Calu3 (cell line): ENCODE measurements around the gene REEP5. TPM values are rescaled to one million over a fixed set of nuclear protein-coding genes. Genes with fewer than 3 reads are reported as not detected.
"Not testable (repeated sequence)": the region's sequence is repeated elsewhere in the genome, so short reads cannot be mapped to it uniquely, and the experiment has no call there.

Source experiments
- BruUV-seq: library from RNA; stranded (reverse); fragments of 400-500 nt; replicated peaks from 2 replicates; lab custom pipeline; 2021; lab: Mats Ljungman, UMichigan
- CTCF ChIA-PET: fragments of 300-600 bp; sonication (Branson Sonifier 250); formaldehyde crosslinking; loops from one replicate; lab custom pipeline; 2022; ENCODE audit warnings: antibody characterized with exemption; lab: Charles Lee
- DNase-seq: peaks from one replicate; pipeline ENCODE4 v3.0.0; 2022
- H3K27ac Mint-ChIP-seq: one replicate; pipeline ENCODE4 v1.8.0; 2022; ENCODE audit warnings: mixed read lengths; ENCODE audit not compliant: unreplicated experiment
- H3K27me3 Mint-ChIP-seq: one replicate; pipeline ENCODE4 v1.8.0; 2022; ENCODE audit warnings: mixed read lengths; ENCODE audit not compliant: unreplicated experiment
- H3K36me3 Mint-ChIP-seq: one replicate; pipeline ENCODE4 v1.8.0; 2022; ENCODE audit warnings: mild to moderate bottlenecking, moderate library complexity, mixed read lengths; ENCODE audit not compliant: insufficient read depth, unreplicated experiment
- H3K4me1 Mint-ChIP-seq: one replicate; pipeline ENCODE4 v1.8.0; 2022; ENCODE audit warnings: mild to moderate bottlenecking, low read depth, mixed read lengths; ENCODE audit not compliant: unreplicated experiment
- H3K4me3 Mint-ChIP-seq: one replicate; pipeline ENCODE4 v1.8.0; 2022; ENCODE audit warnings: mild to moderate bottlenecking, low read depth, moderate library complexity, mixed read lengths; ENCODE audit not compliant: unreplicated experiment
- H3K9me3 Mint-ChIP-seq: one replicate; pipeline ENCODE4 v1.8.0; 2022; ENCODE audit warnings: low read depth, mixed read lengths; ENCODE audit not compliant: unreplicated experiment
- intact Hi-C: fragments of 100-400 bp; cut with micrococcal nuclease; formaldehyde crosslinking; loops from one replicate; pipeline ENCODE4 v1.10.0; 2022; ENCODE audit not compliant: unreplicated experiment
- total RNA-seq: library from RNA; stranded (reverse); gene quantifications from 2 replicates; pipeline ENCODE4 v1.2.3, GENCODE V29; 2022
- TF ChIP-seq, protein P1 (sequence below): fragments of 200-600 bp; IDR thresholded peaks from one replicate; pipeline ENCODE4 v1.8.0; 2022; ENCODE audit warnings: antibody characterized with exemption; ENCODE audit not compliant: unreplicated experiment

The REEP5 gene
- total RNA-seq, 1 experiment from 2014 or later, result 123 TPM

GRCh38 chr5:112960315-112960714, 38.3 kb upstream of the REEP5 start:
- Mint-ChIP-seq H3K27ac (peak overlapping the region; percentile 14), H3K4me1 (peaks cover 52% of the 10 kb centered on the region), H3K27me3 (no peaks in the 10 kb centered on the region), H3K9me3 (no peaks in the 10 kb centered on the region), H3K36me3 (no peaks in the 10 kb centered on the region), H3K4me3 (no peak overlapping the region)
- intact Hi-C loops, result loop anchor here (10.0 kb wide), 1 partner anchor 96 kb away; the partner anchor contains the start of gene SRP19
- no peak for DNase-seq
- BruUV-seq, result no TSS peak
- TF ChIP-seq, protein P1, sequence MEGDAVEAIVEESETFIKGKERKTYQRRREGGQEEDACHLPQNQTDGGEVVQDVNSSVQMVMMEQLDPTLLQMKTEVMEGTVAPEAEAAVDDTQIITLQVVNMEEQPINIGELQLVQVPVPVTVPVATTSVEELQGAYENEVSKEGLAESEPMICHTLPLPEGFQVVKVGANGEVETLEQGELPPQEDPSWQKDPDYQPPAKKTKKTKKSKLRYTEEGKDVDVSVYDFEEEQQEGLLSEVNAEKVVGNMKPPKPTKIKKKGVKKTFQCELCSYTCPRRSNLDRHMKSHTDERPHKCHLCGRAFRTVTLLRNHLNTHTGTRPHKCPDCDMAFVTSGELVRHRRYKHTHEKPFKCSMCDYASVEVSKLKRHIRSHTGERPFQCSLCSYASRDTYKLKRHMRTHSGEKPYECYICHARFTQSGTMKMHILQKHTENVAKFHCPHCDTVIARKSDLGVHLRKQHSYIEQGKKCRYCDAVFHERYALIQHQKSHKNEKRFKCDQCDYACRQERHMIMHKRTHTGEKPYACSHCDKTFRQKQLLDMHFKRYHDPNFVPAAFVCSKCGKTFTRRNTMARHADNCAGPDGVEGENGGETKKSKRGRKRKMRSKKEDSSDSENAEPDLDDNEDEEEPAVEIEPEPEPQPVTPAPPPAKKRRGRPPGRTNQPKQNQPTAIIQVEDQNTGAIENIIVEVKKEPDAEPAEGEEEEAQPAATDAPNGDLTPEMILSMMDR, result no peak
- CTCF ChIA-PET, result interaction anchor here (0.6 kb wide), 1 partner anchor 39 kb away, joined by 3 read pairs; the partner anchor contains the start of gene REEP5

DNA sequence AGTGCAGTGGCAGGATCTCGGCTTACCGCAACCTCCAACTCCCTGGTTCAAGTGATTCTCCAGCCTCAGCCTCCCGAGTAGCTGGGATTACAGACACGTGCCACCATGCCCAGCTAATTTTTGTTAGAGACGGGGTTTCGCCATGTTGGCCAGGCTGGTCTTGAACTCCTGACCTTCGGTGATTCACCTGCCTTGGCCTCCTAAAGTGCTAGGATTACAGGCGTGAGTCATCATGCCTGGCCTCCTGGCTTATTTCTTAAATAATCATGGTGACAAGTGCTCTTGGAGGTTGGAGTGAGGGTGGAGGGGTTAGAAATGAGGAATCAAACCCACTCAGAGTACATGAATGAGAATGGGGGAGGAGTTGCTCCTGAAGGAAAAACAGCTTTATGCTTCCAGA, 37.8 kb upstream of the REEP5 start:
- intact Hi-C loops, result loop anchor here (2.0 to 10.0 kb wide), 2 partner anchors 37 to 95 kb away; partner anchors contain the start of genes REEP5 and SRP19
- CTCF ChIA-PET, result interaction anchor here (0.6 to 0.7 kb wide), 2 partner anchors 19 to 38 kb away, joined by 3 to 4 read pairs; partner anchors contain the start of gene REEP5
- peaks cover 52% of the 10 kb centered on the region for H3K4me1 Mint-ChIP-seq
- H3K36me3 Mint-ChIP-seq, H3K4me3 Mint-ChIP-seq, H3K9me3 Mint-ChIP-seq, BruUV-seq, H3K27me3 Mint-ChIP-seq: not testable (repeated sequence)
- peak overlapping the region; percentile 14 for H3K27ac Mint-ChIP-seq
- peak; percentile 67 for DNase-seq

GRCh38 chr5:112958093-112959088, 36.4 kb upstream of the REEP5 start:
- intact Hi-C loops, result loop anchor here (2.0 kb wide), 1 partner anchor 36 kb away; the partner anchor contains the start of gene REEP5

GRCh38 chr5:112957036-112957808, 35.2 kb upstream of the REEP5 start:
- DNase-seq, result no peak
- Mint-ChIP-seq H3K9me3 (no peaks in the 10 kb centered on the region), H3K27ac (no peak overlapping the region), H3K4me3 (no peak overlapping the region), H3K4me1 (peaks cover 36% of the 10 kb centered on the region), H3K36me3 (no peaks in the 10 kb centered on the region), H3K27me3 (no peaks in the 10 kb centered on the region)
- TF ChIP-seq, protein P1, result no peak
- BruUV-seq, result no TSS peak
- intact Hi-C loops, result no loop called here
- CTCF ChIA-PET, result no interaction called here

More at GRCh38 chr5:112958093-112959088, 36.4 kb upstream of the REEP5 start:
- CTCF ChIA-PET, result interaction anchor here (1.0 to 1.1 kb wide), 2 partner anchors 18 to 36 kb away, joined by 4 to 5 read pairs; partner anchors contain the start of gene DCP2
- peaks cover 44% of the 10 kb centered on the region for H3K4me1 Mint-ChIP-seq
- H3K27ac Mint-ChIP-seq, result peak overlapping the region; percentile 34
- H3K36me3 Mint-ChIP-seq, result no peaks in the 10 kb centered on the region
- TF ChIP-seq, protein P1, result no peak
- BruUV-seq, result no TSS peak
- H3K9me3 Mint-ChIP-seq, result no peaks in the 10 kb centered on the region
- H3K4me3 Mint-ChIP-seq, result no peak overlapping the region
- DNase-seq, result peak; percentile 61
- no peaks in the 10 kb centered on the region for H3K27me3 Mint-ChIP-seq
